B cell (primary cell): ENCODE data around the gene KNSTRN. TPM values are rescaled to one million over a fixed set of nuclear protein-coding genes. Genes with fewer than 3 reads are reported as not detected.

Source experiments
- ATAC-seq: fragments of 200-7000 bp; cut with Tn5 transposase; one replicate; pipeline ENCODE4 v1.10.0; 2021; ENCODE audit warnings: low read depth, mild to moderate bottlenecking, moderate number of reproducible peaks, moderate library complexity
- CTCF ChIA-PET: fragments of 350-600 bp; sonication (Branson Sonifier 250); formaldehyde crosslinking; loops from one replicate; lab custom pipeline; 2021; ENCODE audit warnings: antibody characterized with exemption, inconsistent platforms; lab: Charles Lee
- POLR2A ChIA-PET: fragments of 350-600 bp; sonication (Branson Sonifier 250); formaldehyde crosslinking; loops from one replicate; lab custom pipeline; 2021; ENCODE audit warnings: antibody characterized with exemption; lab: Charles Lee
- DNase-seq: peaks from one replicate; pipeline ENCODE4 v3.0.0; 2013
- H2AFZ ChIP-seq: 2 replicates; pipeline ENCODE4 v1.6.1; 2012; ENCODE audit warnings: mild to moderate bottlenecking, low read depth, low read length; ENCODE audit not compliant: insufficient read depth, poor library complexity, severe bottlenecking
- H3K27ac ChIP-seq, 2 donors: 1 replicate in 1 of 2; 2 replicates in 1 of 2; pipeline ENCODE4 v1.5.1; 2012 to 2013; ENCODE audit warnings: low read length in 2 of 2, mild to moderate bottlenecking in 2 of 2, moderate library complexity in 1 of 2
- H3K27me3 ChIP-seq, 4 experiments: fragments of 200-600 bp in 1 of 4; sonication (generic) in 1 of 4; replicated peaks in 1 of 4; 1 replicate in 2 of 4; 2 replicates in 2 of 4; pipeline versions ENCODE4 v1.6.1 to v1.7.0; 2013 to 2016; ENCODE audit warnings: low read length in 3 of 4, mild to moderate bottlenecking in 2 of 4, mixed read lengths in 1 of 4, moderate library complexity in 1 of 4; ENCODE audit not compliant: insufficient read depth in 4 of 4, control insufficient read depth in 3 of 4; ENCODE audit errors: control extremely low read depth in 1 of 4
- H3K36me3 ChIP-seq, 2 experiments: replicated peaks in 1 of 2; 1 replicate in 1 of 2; 2 replicates in 1 of 2; pipeline versions ENCODE4 v1.6.1 to v1.7.1; 2013; ENCODE audit warnings: low read length in 1 of 2; ENCODE audit not compliant: insufficient read depth in 2 of 2, control insufficient read depth in 1 of 2; ENCODE audit errors: control extremely low read depth in 1 of 2, extremely low read depth in 1 of 2
- H3K4me1 ChIP-seq, 2 donors: fragments of 200-600 bp in 1 of 2; sonication (generic) in 1 of 2; 1 replicate in 1 of 2; 2 replicates in 1 of 2; pipeline versions ENCODE4 v1.5.1 to v1.6.1; 2013 to 2017; ENCODE audit warnings: low read length in 2 of 2; ENCODE audit not compliant: control insufficient read depth in 2 of 2, insufficient read depth in 2 of 2
- H3K4me2 ChIP-seq: replicated peaks from 2 replicates; pipeline ENCODE3; 2012; ENCODE audit warnings: mild to moderate bottlenecking, low read depth, low read length; ENCODE audit not compliant: poor library complexity, severe bottlenecking
- H3K4me3 ChIP-seq, 5 experiments: fragments of 200-600 bp in 1 of 5; sonication (generic) in 1 of 5; 1 replicate in 3 of 5; 2 replicates in 2 of 5; pipeline versions ENCODE4 v1.5.1 to v1.7.0; 2011 to 2016; ENCODE audit warnings: low read length in 4 of 5, mild to moderate bottlenecking in 4 of 5, low read depth in 2 of 5, control low read depth in 1 of 5, moderate library complexity in 1 of 5; ENCODE audit not compliant: insufficient read depth in 1 of 5; ENCODE audit errors: control extremely low read depth in 1 of 5, extremely low read depth in 1 of 5
- H3K79me2 ChIP-seq: fragments of 200-600 bp; sonication (generic); one replicate; pipeline ENCODE4 v1.6.0; 2016; ENCODE audit warnings: low read length; ENCODE audit not compliant: control insufficient read depth, insufficient read depth
- H3K9ac ChIP-seq: fragments of 200-600 bp; sonication (generic); 2 replicates; pipeline ENCODE4 v1.6.1; 2017; ENCODE audit warnings: mild to moderate bottlenecking, low read length, moderate library complexity
- H3K9me3 ChIP-seq, 3 donors: one replicate each; pipeline versions ENCODE4 v1.6.1 to v1.7.1; 2013; ENCODE audit warnings: low read length in 2 of 3; ENCODE audit not compliant: control insufficient read depth in 2 of 3, insufficient read depth in 1 of 3; ENCODE audit errors: control extremely low read depth in 1 of 3
- H4K20me1 ChIP-seq: 2 replicates; pipeline ENCODE4 v1.6.0; 2012; ENCODE audit warnings: mild to moderate bottlenecking, low read length; ENCODE audit not compliant: insufficient read depth, control insufficient read depth, poor library complexity, severe bottlenecking
- H3K27ac Mint-ChIP-seq: one replicate; pipeline ENCODE4 v1.8.0; 2021; ENCODE audit warnings: mixed read lengths
- H3K27me3 Mint-ChIP-seq: one replicate; pipeline ENCODE4 v1.8.0; 2021; ENCODE audit warnings: mixed read lengths
- H3K4me1 Mint-ChIP-seq: one replicate; pipeline ENCODE4 v1.8.0; 2021; ENCODE audit warnings: mixed read lengths
- H3K4me3 Mint-ChIP-seq: one replicate; pipeline ENCODE4 v1.8.0; 2021; ENCODE audit warnings: mixed read lengths
- H3K9me3 Mint-ChIP-seq: one replicate; pipeline ENCODE4 v1.8.0; 2022; ENCODE audit warnings: mixed read lengths; ENCODE audit not compliant: insufficient read depth
- EZH2 ChIP-seq: IDR thresholded peaks from 2 replicates; pipeline ENCODE4 v1.6.1; 2012; ENCODE audit warnings: borderline replicate concordance, low read depth, mild to moderate bottlenecking, moderate library complexity, low read length; ENCODE audit not compliant: insufficient read depth, poor library complexity, severe bottlenecking
- WGBS: methylation state at CpG from one replicate; pipeline ENCODE4 v1.1.5; 2013; ENCODE audit warnings: missing lambda C conversion rate; ENCODE audit not compliant: insufficient coverage; 5-methylcytosine and 5-hydroxymethylcytosine counted together
- intact Hi-C: fragments of 100-400 bp; cut with micrococcal nuclease; formaldehyde crosslinking; loops from one replicate; pipeline ENCODE4 v1.10.0; 2022
- polyA plus RNA-seq: library from polyadenylated mRNA; depleted of rRNA; stranded (reverse); fragments of >200 nt; gene quantifications from 2 replicates; pipeline ENCODE4 v1.2.3, GENCODE V29; 2012
- total RNA-seq, 2 donors: library from RNA; stranded (reverse); fragments of 120-200 nt in 1 of 2; gene quantifications; 1 replicate in 1 of 2; 2 replicates in 1 of 2; pipeline versions ENCODE4 v1.2.3 to v1.2.4, GENCODE V29; 2013 to 2022
- TF ChIP-seq, protein P1 (sequence below): fragments of 200-600 bp; IDR thresholded peaks from one replicate; pipeline ENCODE4 v1.8.0; 2022; ENCODE audit warnings: antibody characterized with exemption, mild to moderate bottlenecking

Gene KNSTRN
- total and polyA plus RNA-seq, 2 donors (not counting 1 experiment from before 2014, with no cell fraction given), result 4.0 to 14.0 TPM

DNA sequence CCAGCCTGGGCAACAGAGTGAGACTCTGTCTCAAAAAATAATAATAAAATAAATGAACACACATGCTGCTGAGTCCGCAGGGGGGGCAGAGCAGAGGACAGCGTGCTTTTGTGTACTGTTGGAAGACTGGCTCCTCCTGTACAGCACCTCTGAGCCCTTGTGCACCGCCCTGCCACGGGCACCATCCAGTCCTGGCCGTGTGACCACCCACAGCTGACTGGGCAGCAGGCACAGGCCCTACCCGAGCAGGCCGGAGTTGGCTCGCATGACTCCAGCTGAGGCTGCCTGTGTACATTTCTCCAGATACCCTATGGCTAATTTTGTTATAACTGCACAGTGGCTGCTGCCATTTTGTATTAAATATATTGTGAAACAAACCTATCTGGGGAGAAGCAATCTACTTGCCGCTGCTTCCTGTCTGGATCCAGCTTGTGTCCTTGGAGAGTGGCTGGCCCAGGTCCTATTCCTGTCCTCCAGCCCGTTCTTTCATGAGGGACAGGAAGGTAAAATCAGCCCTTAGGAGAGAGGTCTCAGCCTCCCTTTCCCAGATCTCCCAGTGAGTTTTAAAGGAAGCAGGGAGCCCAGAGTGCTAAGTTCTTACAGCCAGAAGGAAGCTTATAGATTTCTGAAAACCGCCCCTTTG is 37.7 kb downstream of the KNSTRN start:
- Histone ChIP-seq H3K4me1 (peaks cover 4 to 7% of the 10 kb centered on the region in 2 donors), H3K4me3 (no peak overlapping the region), H3K4me2 (no peak overlapping the region), H3K9ac (no peak overlapping the region), H3K36me3 (peaks cover 0 to 28% of the 10 kb centered on the region in 2 experiments), H3K27ac (no peak overlapping the region), H3K27me3 (no peaks in the 10 kb centered on the region), H4K20me1 (no peaks in the 10 kb centered on the region), H3K9me3 (no peaks in the 10 kb centered on the region), H2AFZ (no peak overlapping the region), H3K79me2 (no peaks in the 10 kb centered on the region)
- CTCF ChIA-PET, result interaction anchor here (0.6 to 11.6 kb wide), 10 partner anchors 9 to 203 kb away, joined by 3 to 308 read pairs (median 20); partner anchors contain the start of genes CCDC9B, INAFM2 and IVD
- Mint-ChIP-seq H3K4me1 (peaks cover 2% of the 10 kb centered on the region), H3K27me3 (no peaks in the 10 kb centered on the region), H3K27ac (no peak overlapping the region), H3K9me3 (no peaks in the 10 kb centered on the region), H3K4me3 (no peak overlapping the region)
- TF ChIP-seq, protein P1, sequence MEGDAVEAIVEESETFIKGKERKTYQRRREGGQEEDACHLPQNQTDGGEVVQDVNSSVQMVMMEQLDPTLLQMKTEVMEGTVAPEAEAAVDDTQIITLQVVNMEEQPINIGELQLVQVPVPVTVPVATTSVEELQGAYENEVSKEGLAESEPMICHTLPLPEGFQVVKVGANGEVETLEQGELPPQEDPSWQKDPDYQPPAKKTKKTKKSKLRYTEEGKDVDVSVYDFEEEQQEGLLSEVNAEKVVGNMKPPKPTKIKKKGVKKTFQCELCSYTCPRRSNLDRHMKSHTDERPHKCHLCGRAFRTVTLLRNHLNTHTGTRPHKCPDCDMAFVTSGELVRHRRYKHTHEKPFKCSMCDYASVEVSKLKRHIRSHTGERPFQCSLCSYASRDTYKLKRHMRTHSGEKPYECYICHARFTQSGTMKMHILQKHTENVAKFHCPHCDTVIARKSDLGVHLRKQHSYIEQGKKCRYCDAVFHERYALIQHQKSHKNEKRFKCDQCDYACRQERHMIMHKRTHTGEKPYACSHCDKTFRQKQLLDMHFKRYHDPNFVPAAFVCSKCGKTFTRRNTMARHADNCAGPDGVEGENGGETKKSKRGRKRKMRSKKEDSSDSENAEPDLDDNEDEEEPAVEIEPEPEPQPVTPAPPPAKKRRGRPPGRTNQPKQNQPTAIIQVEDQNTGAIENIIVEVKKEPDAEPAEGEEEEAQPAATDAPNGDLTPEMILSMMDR, result no peak
- TF ChIP-seq EZH2, result no peak
- no peak for ATAC-seq
- intact Hi-C loops, result loop anchor here (5.0 to 10.0 kb wide), 2 partner anchors 635 to 733 kb away; partner anchors contain the start of gene FSIP1
- POLR2A ChIA-PET, result no interaction called here
- no peak for DNase-seq
- WGBS, result 93% methylated on average over 7 of the region's 11 CpGs

DNA sequence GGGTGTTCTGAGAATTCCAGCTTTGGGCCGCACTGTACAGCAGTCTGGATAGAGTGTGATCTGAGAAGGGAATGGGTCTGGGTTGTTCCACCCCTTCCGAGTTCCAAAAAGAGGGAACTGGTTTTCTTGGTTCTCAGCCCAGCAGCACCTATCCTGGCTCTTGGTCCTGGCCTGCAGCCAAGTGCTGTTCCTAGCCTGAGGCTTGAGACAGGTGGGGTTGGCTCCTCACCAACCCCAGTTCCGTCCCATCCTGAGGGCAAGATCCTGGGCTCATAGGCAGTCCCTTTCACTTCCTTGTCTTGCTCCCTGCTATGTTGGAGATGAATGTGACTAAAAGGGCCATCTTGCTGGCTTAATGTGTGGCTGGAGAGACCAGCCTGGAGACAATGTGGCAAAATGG is 38.3 kb downstream of the KNSTRN start:
- CTCF ChIA-PET, result interaction anchor here (0.6 to 11.6 kb wide), 15 partner anchors 10 to 203 kb away, joined by 3 to 308 read pairs (median 8); partner anchors contain the start of genes CCDC9B, INAFM2 and IVD

More for the DNA sequence above, 38.3 kb downstream of the KNSTRN start:
- no peaks in the 10 kb centered on the region for H4K20me1 ChIP-seq
- Mint-ChIP-seq H3K4me3 (no peak overlapping the region), H3K27me3 (no peaks in the 10 kb centered on the region), H3K4me1 (peaks cover 2% of the 10 kb centered on the region), H3K27ac (no peak overlapping the region), H3K9me3 (no peaks in the 10 kb centered on the region)
- H3K9ac ChIP-seq, result no peak overlapping the region
- H3K4me2 ChIP-seq, result no peak overlapping the region
- H3K27ac ChIP-seq, result no peak overlapping the region
- WGBS, result 77% methylated on average over 2 of the region's 3 CpGs
- no peaks in the 10 kb centered on the region for H3K79me2 ChIP-seq
- H3K4me1 ChIP-seq, result peaks cover 4 to 7% of the 10 kb centered on the region in 2 donors
- H3K27me3 ChIP-seq, result no peaks in the 10 kb centered on the region
- intact Hi-C loops, result loop anchor here (5.0 to 10.0 kb wide), 2 partner anchors 636 to 733 kb away; partner anchors contain the start of gene FSIP1
- H3K36me3 ChIP-seq, result peaks cover 0 to 22% of the 10 kb centered on the region in 2 experiments
- H3K9me3 ChIP-seq, result no peaks in the 10 kb centered on the region
- POLR2A ChIA-PET, result interaction anchor here (1.7 kb wide), 1 partner anchor 77 kb away, joined by 5 read pairs; no protein-coding TSS in a partner anchor
- TF ChIP-seq, protein P1, result no peak
- no peak for TF ChIP-seq EZH2
- H3K4me3 ChIP-seq, result no peak overlapping the region
- no peak overlapping the region for H2AFZ ChIP-seq
- DNase-seq (no peak), ATAC-seq (no peak)
